SK-N-MC (cell line): ENCODE data around the gene NEURL2.

Experiments used
- DNase-seq: peaks from one replicate; pipeline ENCODE4 v3.0.0-alpha.2; 2011; ENCODE audit warnings: low read depth, low spot score
- H3K27ac ChIP-seq: fragments of 200-600 bp; sonication (generic); 2 replicates; pipeline ENCODE4 v1.5.1; 2016; ENCODE audit warnings: mixed run types
- H3K36me3 ChIP-seq: fragments of 200-600 bp; sonication (generic); 2 replicates; pipeline ENCODE4 v1.6.1; 2017; ENCODE audit warnings: antibody characterized with exemption, low read length, mixed read lengths; ENCODE audit not compliant: insufficient read depth
- H3K4me3 ChIP-seq: fragments of 200-600 bp; sonication (generic); 2 replicates; pipeline ENCODE4 v1.5.1; 2016
- H3K9ac ChIP-seq: fragments of 200-600 bp; sonication (generic); 2 replicates; pipeline ENCODE4 v1.8.0; 2017; ENCODE audit warnings: mixed run types, mixed read lengths; ENCODE audit not compliant: insufficient read length
- H3K9me3 ChIP-seq: fragments of 200-600 bp; sonication (generic); 2 replicates; pipeline ENCODE4 v1.6.1; 2017; ENCODE audit warnings: low read depth, mild to moderate bottlenecking, antibody characterized with exemption, low read length, moderate library complexity, mixed read lengths
- EZH2 ChIP-seq: fragments of 200-600 bp; sonication (generic); IDR thresholded peaks from one replicate; pipeline ENCODE4 v1.6.1; 2017; ENCODE audit warnings: antibody characterized with exemption
- FOXP2 ChIP-seq: optimal IDR thresholded peaks from 2 replicates; pipeline ENCODE3; 2011; ENCODE audit warnings: mild to moderate bottlenecking, moderate library complexity; ENCODE audit not compliant: insufficient read depth; ENCODE audit errors: extremely low read length, control extremely low read depth
- POLR2AphosphoS5 ChIP-seq: IDR thresholded peaks from 2 replicates; pipeline ENCODE4 v1.6.1; 2012; ENCODE audit warnings: mild to moderate bottlenecking, low read depth, low read length, borderline replicate concordance

Gene NEURL2

DNA sequence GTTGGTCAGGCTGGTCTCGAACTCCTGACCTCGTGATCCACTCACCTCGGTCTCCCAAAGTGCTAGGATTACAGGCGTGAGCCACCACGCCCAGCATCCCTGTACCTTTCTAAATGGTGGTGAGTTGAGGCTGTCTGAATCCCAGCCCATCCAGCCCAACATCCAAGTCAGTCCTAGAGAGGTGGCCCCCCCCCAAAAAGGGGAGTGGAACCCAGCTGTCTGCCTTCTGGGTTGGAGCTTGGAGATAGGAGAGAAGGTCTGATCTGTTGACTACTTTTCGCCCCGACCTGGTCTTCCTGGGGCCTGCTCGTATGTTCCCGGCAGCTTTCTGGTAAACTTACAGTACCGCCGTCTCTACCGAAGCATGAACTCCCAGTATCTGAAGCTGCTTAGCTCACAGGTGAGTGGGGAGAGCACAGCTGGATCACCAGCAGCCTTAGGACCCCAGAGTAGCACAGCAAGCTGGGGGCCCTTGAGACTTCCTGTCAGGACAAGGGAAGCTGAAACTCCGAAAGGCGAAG, 5.7 kb upstream of the NEURL2 start:
- DNase-seq = no peak
- Histone ChIP-seq H3K9ac (no peak overlapping the region), H3K4me3 (no peak overlapping the region), H3K27ac (no peak overlapping the region), H3K9me3 (no peaks in the 10 kb centered on the region), H3K36me3 (peaks cover 16% of the 10 kb centered on the region; the same call in 1 of the 2 replicates)
- no peak for TF ChIP-seq FOXP2
- TF ChIP-seq EZH2 = no peak
- no peak for TF ChIP-seq POLR2AphosphoS5

GRCh38 chr20:45894797-45895196, 3.8 kb upstream of the NEURL2 start:
- no peak for DNase-seq
- Histone ChIP-seq H3K36me3 (peaks cover 10% of the 10 kb centered on the region; the same call in 1 of the 2 replicates), H3K9me3 (no peaks in the 10 kb centered on the region), H3K27ac (no peak overlapping the region), H3K4me3 (no peak overlapping the region), H3K9ac (no peak overlapping the region)
- TF ChIP-seq EZH2 = no peak
- TF ChIP-seq FOXP2 = no peak
- no peak for TF ChIP-seq POLR2AphosphoS5

- H3K27ac ChIP-seq = no peak overlapping the region
- H3K9me3 ChIP-seq = no peaks in the 10 kb centered on the region
- H3K9ac ChIP-seq = no peak overlapping the region
- no peak overlapping the region for H3K4me3 ChIP-seq
- TF ChIP-seq FOXP2 (no peak), POLR2AphosphoS5 (no peak), EZH2 (no peak)
- no peak for DNase-seq
- H3K36me3 ChIP-seq = peaks cover 10% of the 10 kb centered on the region; the same call in 1 of the 2 replicates
These were observed 2.8 kb upstream of the NEURL2 start for GRCh38 chr20:45893831-45894230.

DNA sequence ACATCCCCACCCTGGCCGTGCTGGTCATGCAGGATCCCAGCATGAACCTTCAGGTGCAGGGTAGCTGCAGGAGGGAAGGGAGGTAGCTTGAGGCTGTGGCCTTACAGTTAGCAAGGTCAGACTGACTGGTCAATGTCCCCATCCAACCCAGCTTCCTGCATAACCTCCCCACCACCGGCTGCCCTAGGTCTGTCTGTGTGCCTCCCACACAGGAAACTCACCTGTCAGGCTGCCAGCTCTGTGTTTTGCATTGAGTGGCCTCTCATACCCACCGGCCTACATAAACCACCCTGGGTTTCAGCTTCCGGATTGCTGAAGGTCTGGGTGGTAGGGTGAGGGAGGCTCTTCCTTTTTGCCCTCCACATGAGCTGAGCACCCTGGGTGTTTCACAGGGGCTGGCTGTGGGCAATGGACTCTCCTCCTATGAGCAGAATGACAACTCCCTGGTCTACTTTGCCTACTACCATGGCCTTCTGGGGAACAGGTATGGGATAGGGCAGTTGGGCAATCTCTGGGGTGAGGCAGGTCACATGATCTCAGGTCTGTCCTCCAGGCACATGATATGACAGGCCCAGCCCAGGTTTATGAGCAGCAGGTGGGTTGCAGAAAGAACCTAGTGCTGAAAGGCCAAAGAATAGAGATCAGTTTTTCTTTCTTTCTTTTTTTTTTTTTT, 2.0 kb upstream of the NEURL2 start:
- Histone ChIP-seq H3K4me3 (no peak overlapping the region), H3K36me3 (peaks cover 10% of the 10 kb centered on the region; the same call in 1 of the 2 replicates)

DNA sequence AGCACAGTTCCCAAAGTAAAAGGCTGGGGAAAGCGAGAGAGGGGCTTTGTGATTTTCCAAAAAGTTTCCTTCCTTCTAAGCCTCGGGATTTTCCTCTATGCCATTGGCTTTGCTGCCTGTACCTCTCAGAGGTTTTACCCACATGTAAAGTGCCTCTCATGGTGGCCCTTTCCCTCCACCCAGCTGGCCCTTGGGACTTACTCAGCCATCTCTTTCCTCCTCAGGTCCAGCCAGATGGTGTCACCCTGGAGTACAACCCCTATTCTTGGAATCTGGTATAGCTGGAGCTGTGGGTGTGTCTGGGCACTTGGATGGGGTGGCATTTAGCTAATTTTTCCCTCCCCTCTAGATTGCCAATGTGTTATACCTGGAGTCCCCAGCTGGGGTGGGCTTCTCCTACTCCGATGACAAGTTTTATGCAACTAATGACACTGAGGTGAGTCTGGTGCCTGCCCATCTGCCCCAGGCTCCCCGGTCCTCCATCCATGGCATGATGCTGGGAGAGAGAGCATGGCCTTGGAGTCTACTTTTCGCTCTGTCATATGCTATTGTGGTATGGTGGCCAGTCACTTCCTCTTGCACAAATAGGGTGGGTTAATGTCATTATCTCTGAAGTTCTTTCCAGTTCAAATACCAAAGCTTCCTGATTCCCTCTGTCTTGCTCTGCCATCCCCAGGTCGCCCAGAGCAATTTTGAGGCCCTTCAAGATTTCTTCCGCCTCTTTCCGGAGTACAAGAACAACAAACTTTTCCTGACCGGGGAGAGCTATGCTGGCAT, 1.2 kb upstream of the NEURL2 start:
- H3K9ac ChIP-seq = peak overlapping the region; percentile 93
- H3K4me3 ChIP-seq = peak overlapping the region; percentile 99
- DNase-seq = no peak
- peaks cover 2% of the 10 kb centered on the region; the same call in 1 of the 2 replicates for H3K36me3 ChIP-seq
- no peak overlapping the region for H3K27ac ChIP-seq
- no peak for TF ChIP-seq FOXP2
- no peak for TF ChIP-seq POLR2AphosphoS5
- no peak for TF ChIP-seq EZH2
- no peaks in the 10 kb centered on the region for H3K9me3 ChIP-seq

More for the DNA sequence above, 2.0 kb upstream of the NEURL2 start:
- no peak overlapping the region for H3K27ac ChIP-seq
- H3K9me3 ChIP-seq = no peaks in the 10 kb centered on the region
- no peak for DNase-seq
- H3K9ac ChIP-seq = no peak overlapping the region
- TF ChIP-seq FOXP2 (no peak), EZH2 (no peak), POLR2AphosphoS5 (no peak; the same call in 1 of the 2 replicates)

GRCh38 chr20:45890077-45890984, 677 bp downstream of the NEURL2 start:
- Histone ChIP-seq H3K4me3 (peak overlapping the region; percentile 99), H3K9ac (peak overlapping the region; percentile 93), H3K9me3 (no peaks in the 10 kb centered on the region), H3K36me3 (no peaks in the 10 kb centered on the region), H3K27ac (no peak overlapping the region)
- DNase-seq = no peak
- no peak for TF ChIP-seq EZH2
- no peak for TF ChIP-seq POLR2AphosphoS5
- TF ChIP-seq FOXP2 = no peak

DNA sequence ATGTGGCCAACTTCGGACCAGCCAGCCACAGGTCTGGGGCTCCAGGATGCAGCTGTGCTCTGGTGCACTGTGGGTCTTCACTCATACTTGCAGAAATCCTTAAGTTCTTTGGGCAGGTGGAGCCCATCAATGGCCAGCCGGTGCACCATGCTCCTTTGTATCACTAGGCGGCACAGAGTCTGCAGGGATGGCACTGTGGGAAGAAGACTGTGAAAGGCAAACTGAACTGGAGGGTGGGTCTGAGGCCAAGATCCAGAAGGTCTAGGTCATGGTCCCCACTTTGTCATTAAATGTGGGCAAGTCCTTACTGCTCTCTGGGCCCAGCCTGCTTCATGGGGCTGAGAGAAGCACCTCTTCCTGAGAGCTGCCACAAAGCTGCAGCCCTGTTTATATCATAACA, 2.3 kb downstream of the NEURL2 start:
- peaks cover 3% of the 10 kb centered on the region; the same call in 1 of the 2 replicates for H3K36me3 ChIP-seq
- H3K27ac ChIP-seq = no peak overlapping the region
- H3K9me3 ChIP-seq = no peaks in the 10 kb centered on the region
- H3K4me3 ChIP-seq = no peak overlapping the region
- H3K9ac ChIP-seq = no peak overlapping the region
- DNase-seq = no peak
- TF ChIP-seq EZH2 (no peak), FOXP2 (no peak), POLR2AphosphoS5 (no peak)
